Lower leg skin (tissue), 3 donors: ENCODE data around the gene SH3RF3.

ENCODE experiments used
- CTCF ChIP-seq, 3 donors: fragments of 450-650 bp; IDR thresholded peaks; one replicate each; pipeline ENCODE4 v1.5.1; 2016; ENCODE audit warnings: antibody characterized with exemption in 3 of 3, mild to moderate bottlenecking in 3 of 3, moderate library complexity in 2 of 3
- POLR2A ChIP-seq, 2 donors: fragments of 450-650 bp; IDR thresholded peaks; one replicate each; pipeline ENCODE4 v1.6.1; 2016 to 2017; ENCODE audit warnings: antibody characterized with exemption in 2 of 2, mild to moderate bottlenecking in 1 of 2, moderate library complexity in 1 of 2

DNA sequence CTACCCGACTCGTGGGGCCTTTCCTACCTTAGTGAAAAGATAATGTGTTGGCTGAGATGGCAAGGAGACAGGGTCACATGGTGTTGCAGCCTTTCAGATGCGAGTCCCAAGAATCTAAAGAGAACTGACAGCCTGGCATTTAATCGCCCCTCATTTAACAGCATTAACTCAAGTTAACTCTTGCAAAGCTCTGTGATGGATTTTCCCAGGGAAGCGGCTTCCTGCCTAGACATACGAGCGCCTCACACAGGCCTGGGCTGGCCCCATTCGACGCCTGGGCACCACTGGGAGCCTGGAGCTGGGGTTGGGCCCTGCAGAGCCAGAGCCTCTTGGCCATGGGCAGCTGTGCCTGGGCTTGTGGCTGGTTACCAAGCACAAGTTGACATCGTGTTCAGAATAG lies 344.0 kb downstream of the SH3RF3 start:
- TF ChIP-seq CTCF (IDR thresholded peaks at IDR 0.05) (no peak), POLR2A (IDR thresholded peaks at IDR 0.05) (no peak)
